NCI-H524 treated with DMSO at 0.1 percent for 48 hours (cell line): ENCODE data around the gene GALNT7.

Source experiments
- DNase-seq: peaks from one replicate; lab custom pipeline; 2025; lab: John Stamatoyannopoulos, UW

The GALNT7 gene

GRCh38 chr4:173265751-173266150 is 97.1 kb downstream of the GALNT7 start:
- DNase-seq, result no peak

GRCh38 chr4:173267711-173268110 is 99.1 kb downstream of the GALNT7 start:
- no peak for DNase-seq

- DNase-seq, result no peak
Measured at GRCh38 chr4:173269280-173269679, 100.7 kb downstream of the GALNT7 start.

- DNase-seq, result no peak
Measured at GRCh38 chr4:173270312-173271027, 101.9 kb downstream of the GALNT7 start.

- no peak for DNase-seq
Measured at GRCh38 chr4:173272314-173272713, 103.7 kb downstream of the GALNT7 start.

- no peak for DNase-seq
Measured at GRCh38 chr4:173272996-173273395, 104.4 kb downstream of the GALNT7 start.

GRCh38 chr4:173273941-173274340 is 105.3 kb downstream of the GALNT7 start:
- DNase-seq, result no peak

- no peak for DNase-seq
Measured at GRCh38 chr4:173274744-173275143, 106.1 kb downstream of the GALNT7 start.

GRCh38 chr4:173275150-173275549 is 106.5 kb downstream of the GALNT7 start:
- DNase-seq, result no peak

- DNase-seq, result no peak
Measured at GRCh38 chr4:173277340-173277739, 108.7 kb downstream of the GALNT7 start.

GRCh38 chr4:173280998-173281397 is 112.4 kb downstream of the GALNT7 start:
- no peak for DNase-seq

GRCh38 chr4:173281406-173282255 is 113.0 kb downstream of the GALNT7 start:
- DNase-seq, result no peak

GRCh38 chr4:173282256-173282562 is 113.6 kb downstream of the GALNT7 start:
- DNase-seq, result no peak

- DNase-seq, result no peak
Measured at GRCh38 chr4:173282626-173283025, 114.0 kb downstream of the GALNT7 start.

GRCh38 chr4:173284463-173284862 is 115.9 kb downstream of the GALNT7 start:
- no peak for DNase-seq

- no peak for DNase-seq
Measured at GRCh38 chr4:173287486-173287885, 118.9 kb downstream of the GALNT7 start.

- no peak for DNase-seq
Measured at GRCh38 chr4:173288296-173288695, 119.7 kb downstream of the GALNT7 start.

GRCh38 chr4:173288698-173289352 is 120.2 kb downstream of the GALNT7 start:
- DNase-seq, result no peak

GRCh38 chr4:173289353-173289727 is 120.7 kb downstream of the GALNT7 start:
- DNase-seq, result no peak

GRCh38 chr4:173291899-173292298 is 123.3 kb downstream of the GALNT7 start:
- no peak for DNase-seq

- DNase-seq, result no peak
Measured at GRCh38 chr4:173293663-173294062, 125.1 kb downstream of the GALNT7 start.

GRCh38 chr4:173294444-173294843 is 125.8 kb downstream of the GALNT7 start:
- DNase-seq, result no peak
